Measurements from ENCODE around the gene SLN.

The SLN gene

GRCh38 chr11:107683807-107684206 lies 28.0 kb downstream of the SLN start:
- DNase-seq (ENCODE audit: low read depth, low spot score), result no peak

GRCh38 chr11:107683061-107683460 lies 28.8 kb downstream of the SLN start:
- DNase-seq (ENCODE audit: low read depth, low spot score), result no peak

- DNase-seq (ENCODE audit: low read depth, low spot score), result no peak
These were observed 29.3 kb downstream of the SLN start for GRCh38 chr11:107682572-107682971.

- no peak for DNase-seq (ENCODE audit: low read depth, low spot score)
These were observed 29.7 kb downstream of the SLN start for GRCh38 chr11:107682171-107682570.

- no peak for DNase-seq (ENCODE audit: low read depth, low spot score)
These were observed 32.4 kb downstream of the SLN start for GRCh38 chr11:107679255-107680024.

- no peak for DNase-seq (ENCODE audit: low read depth, low spot score)
These were observed 33.3 kb downstream of the SLN start for GRCh38 chr11:107678632-107678971.

- no peak for DNase-seq (ENCODE audit: low read depth, low spot score)
These were observed 33.8 kb downstream of the SLN start for GRCh38 chr11:107677924-107678631.

- no peak for DNase-seq (ENCODE audit: low read depth, low spot score)
These were observed 35.4 kb downstream of the SLN start for GRCh38 chr11:107676336-107677057.

- no peak for DNase-seq (ENCODE audit: low read depth, low spot score)
These were observed 36.0 kb downstream of the SLN start for GRCh38 chr11:107675902-107676301.

- DNase-seq (ENCODE audit: low read depth, low spot score), result no peak
These were observed 41.8 kb downstream of the SLN start for GRCh38 chr11:107669893-107670601.

- no peak for DNase-seq (ENCODE audit: low read depth, low spot score)
These were observed 42.6 kb downstream of the SLN start for GRCh38 chr11:107669191-107669740.

GRCh38 chr11:107666911-107667613 lies 44.8 kb downstream of the SLN start:
- DNase-seq (ENCODE audit: low read depth, low spot score), result no peak

GRCh38 chr11:107665018-107665417 lies 46.8 kb downstream of the SLN start:
- no peak for DNase-seq (ENCODE audit: low read depth, low spot score)

- DNase-seq (ENCODE audit: low read depth, low spot score), result no peak
These were observed 50.2 kb downstream of the SLN start for GRCh38 chr11:107661656-107662055.

GRCh38 chr11:107660066-107660465 lies 51.8 kb downstream of the SLN start:
- DNase-seq (ENCODE audit: low read depth, low spot score), result no peak

GRCh38 chr11:107659310-107659709 lies 52.5 kb downstream of the SLN start:
- no peak for DNase-seq (ENCODE audit: low read depth, low spot score)

All from brain pericyte (primary cell).